ENCODE data around the gene DDR2. TPM values are rescaled to one million over a fixed set of nuclear protein-coding genes. Genes with fewer than 3 reads are reported as not detected.

Gene DDR2
- total RNA-seq, 1 experiment from 2014 or later = 1.9 TPM

GRCh38 chr1:162667381-162668080 lies 35.3 kb downstream of the DDR2 start:
- no peaks in the 10 kb centered on the region for H3K27me3 ChIP-seq (ENCODE audit: control insufficient read depth, insufficient read depth, low read length)
- BruUV-seq (replicated peaks) = no TSS peak
- DNase-seq (ENCODE audit: low read depth, low spot score) = no peak
- H3K4me3 ChIP-seq (ENCODE audit: low read depth in 2 of 2, low read length in 2 of 2) = no peak overlapping the region
- H3K9me3 ChIP-seq (ENCODE audit: control insufficient read depth, insufficient read depth, low read depth, low read length) = no peaks in the 10 kb centered on the region
- no peaks in the 10 kb centered on the region for H3K4me1 ChIP-seq (ENCODE audit: control insufficient read depth, insufficient read depth, low read length)
- in situ Hi-C loops (cut with HindIII; ENCODE audit: low pct_unique_long_range_greater_than_20kb, low sequenced_read_pairs) = no loop called here
- H3K36me3 ChIP-seq (ENCODE audit: control insufficient read depth, insufficient read depth, low read length) = no peaks in the 10 kb centered on the region
- intact Hi-C loops (cut with micrococcal nuclease; ENCODE audit: unreplicated experiment) = no loop called here
- CTCF ChIA-PET = no interaction called here
- H3K27ac ChIP-seq (ENCODE audit: low read length) = no peak overlapping the region
- no peak for ATAC-seq
- POLR2A ChIA-PET = no interaction called here
- TF ChIP-seq TCF7L2 (IDR thresholded peaks at IDR 0.05; ENCODE audit: low read depth, low read length) (no peak), POLR2AphosphoS5 (IDR thresholded peaks at IDR 0.05; ENCODE audit: low read depth, low read length) (no peak), CTCF (IDR thresholded peaks at IDR 0.05) (no peak)

DNA sequence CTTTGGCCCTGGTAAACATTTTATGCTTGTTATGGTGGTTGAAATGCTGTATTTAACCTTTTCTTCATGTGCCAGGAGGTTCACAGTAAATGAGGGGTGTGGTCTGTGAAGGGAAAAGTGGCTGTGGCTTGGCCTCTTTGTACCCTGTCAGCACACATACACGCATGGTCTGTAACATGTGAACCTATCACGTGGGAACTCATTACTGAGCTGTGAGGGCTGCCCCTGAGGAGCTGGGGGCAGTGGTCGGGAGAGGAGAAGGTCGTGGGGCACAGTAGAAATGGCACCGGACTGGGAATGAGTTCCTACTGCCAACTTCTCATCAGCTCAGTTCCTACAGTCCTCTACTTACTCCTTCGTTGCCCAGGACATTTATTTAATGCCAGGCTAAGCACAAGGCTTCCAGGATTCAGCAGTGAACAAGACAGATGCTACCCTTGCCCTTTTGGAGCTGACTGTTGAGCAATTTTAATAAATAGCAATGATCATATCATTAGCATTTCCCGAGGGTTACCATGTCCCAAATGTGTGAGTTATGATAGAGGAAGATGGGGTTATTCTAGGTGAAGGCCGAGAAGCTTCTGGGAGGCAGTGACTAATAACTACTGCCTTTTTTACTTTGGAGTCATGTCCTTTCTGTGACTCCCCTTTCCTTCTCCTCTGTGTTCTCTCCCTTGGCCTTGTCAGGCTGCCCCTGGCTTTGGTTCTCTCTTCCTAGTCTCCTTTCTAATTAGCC lies 38.8 kb downstream of the DDR2 start:
- in situ Hi-C loops (cut with HindIII; ENCODE audit: low pct_unique_long_range_greater_than_20kb, low sequenced_read_pairs) = no loop called here
- ATAC-seq (no peak), DNase-seq (ENCODE audit: low read depth, low spot score) (no peak)
- ChIA-PET CTCF (no interaction called here), POLR2A (no interaction called here)
- intact Hi-C loops (cut with micrococcal nuclease; ENCODE audit: unreplicated experiment) = no loop called here
- Histone ChIP-seq H3K27me3 (ENCODE audit: control insufficient read depth, insufficient read depth, low read length) (no peaks in the 10 kb centered on the region), H3K36me3 (ENCODE audit: control insufficient read depth, insufficient read depth, low read length) (no peaks in the 10 kb centered on the region), H3K9me3 (ENCODE audit: control insufficient read depth, insufficient read depth, low read depth, low read length) (no peaks in the 10 kb centered on the region), H3K4me3 (ENCODE audit: low read depth in 2 of 2, low read length in 2 of 2) (no peak overlapping the region), H3K4me1 (ENCODE audit: control insufficient read depth, insufficient read depth, low read length) (no peaks in the 10 kb centered on the region), H3K27ac (ENCODE audit: low read length) (no peak overlapping the region)
- TF ChIP-seq, protein P1, sequence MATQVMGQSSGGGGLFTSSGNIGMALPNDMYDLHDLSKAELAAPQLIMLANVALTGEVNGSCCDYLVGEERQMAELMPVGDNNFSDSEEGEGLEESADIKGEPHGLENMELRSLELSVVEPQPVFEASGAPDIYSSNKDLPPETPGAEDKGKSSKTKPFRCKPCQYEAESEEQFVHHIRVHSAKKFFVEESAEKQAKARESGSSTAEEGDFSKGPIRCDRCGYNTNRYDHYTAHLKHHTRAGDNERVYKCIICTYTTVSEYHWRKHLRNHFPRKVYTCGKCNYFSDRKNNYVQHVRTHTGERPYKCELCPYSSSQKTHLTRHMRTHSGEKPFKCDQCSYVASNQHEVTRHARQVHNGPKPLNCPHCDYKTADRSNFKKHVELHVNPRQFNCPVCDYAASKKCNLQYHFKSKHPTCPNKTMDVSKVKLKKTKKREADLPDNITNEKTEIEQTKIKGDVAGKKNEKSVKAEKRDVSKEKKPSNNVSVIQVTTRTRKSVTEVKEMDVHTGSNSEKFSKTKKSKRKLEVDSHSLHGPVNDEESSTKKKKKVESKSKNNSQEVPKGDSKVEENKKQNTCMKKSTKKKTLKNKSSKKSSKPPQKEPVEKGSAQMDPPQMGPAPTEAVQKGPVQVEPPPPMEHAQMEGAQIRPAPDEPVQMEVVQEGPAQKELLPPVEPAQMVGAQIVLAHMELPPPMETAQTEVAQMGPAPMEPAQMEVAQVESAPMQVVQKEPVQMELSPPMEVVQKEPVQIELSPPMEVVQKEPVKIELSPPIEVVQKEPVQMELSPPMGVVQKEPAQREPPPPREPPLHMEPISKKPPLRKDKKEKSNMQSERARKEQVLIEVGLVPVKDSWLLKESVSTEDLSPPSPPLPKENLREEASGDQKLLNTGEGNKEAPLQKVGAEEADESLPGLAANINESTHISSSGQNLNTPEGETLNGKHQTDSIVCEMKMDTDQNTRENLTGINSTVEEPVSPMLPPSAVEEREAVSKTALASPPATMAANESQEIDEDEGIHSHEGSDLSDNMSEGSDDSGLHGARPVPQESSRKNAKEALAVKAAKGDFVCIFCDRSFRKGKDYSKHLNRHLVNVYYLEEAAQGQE (IDR thresholded peaks at IDR 0.05; ENCODE audit: insufficient read depth in 1 of 2, low read depth in 2 of 2, low read length in 1 of 2) = no peak
- no peak for TF ChIP-seq TCF7L2 (IDR thresholded peaks at IDR 0.05; ENCODE audit: low read depth, low read length)
- TF ChIP-seq SIN3A (IDR thresholded peaks at IDR 0.05; ENCODE audit: borderline replicate concordance, insufficient read depth, low read depth, low read length) = no peak
- no peak for TF ChIP-seq POLR2AphosphoS5 (IDR thresholded peaks at IDR 0.05; ENCODE audit: low read depth, low read length)
- no peak for TF ChIP-seq CTCF (IDR thresholded peaks at IDR 0.05)
- BruUV-seq (replicated peaks) = no TSS peak
